GM23338 (cell line): ENCODE data around the gene ADAMTS13. TPM values are rescaled to one million over a fixed set of nuclear protein-coding genes. Genes with fewer than 3 reads are reported as not detected.

Experiments used
- ATAC-seq: fragments of 200-7000 bp; cut with Tn5 transposase; 3 replicates; pipeline ENCODE4 v1.9.1; 2020
- DNase-seq: peaks from one replicate; pipeline ENCODE4 v3.0.0-alpha.2; 2015; ENCODE audit warnings: low spot score
- H2AFZ ChIP-seq: fragments of 200-600 bp; sonication (generic); 2 replicates; pipeline ENCODE4 v1.8.0; 2016; ENCODE audit warnings: antibody characterized with exemption, mild to moderate bottlenecking, moderate library complexity
- H3F3A ChIP-seq: fragments of 200-600 bp; sonication (generic); replicated peaks from 2 replicates; pipeline ENCODE4 v1.8.0; 2017; ENCODE audit warnings: antibody characterized with exemption, mixed run types, low read depth
- H3K27ac ChIP-seq: fragments of 200-600 bp; sonication (generic); 2 replicates; pipeline ENCODE4 v1.6.1; 2016; ENCODE audit warnings: low read depth
- H3K27me3 ChIP-seq: fragments of 200-600 bp; sonication (generic); 2 replicates; pipeline ENCODE4 v1.8.0; 2016; ENCODE audit warnings: mild to moderate bottlenecking, mixed run types, moderate library complexity; ENCODE audit not compliant: insufficient read depth
- H3K36me3 ChIP-seq: fragments of 200-600 bp; sonication (generic); 2 replicates; pipeline ENCODE4 v1.8.0; 2016; ENCODE audit warnings: mild to moderate bottlenecking; ENCODE audit not compliant: insufficient read depth
- H3K4me1 ChIP-seq: fragments of 200-600 bp; sonication (generic); 2 replicates; pipeline ENCODE4 v1.8.0; 2016; ENCODE audit warnings: mild to moderate bottlenecking, moderate library complexity; ENCODE audit not compliant: insufficient read depth
- H3K4me2 ChIP-seq: fragments of 200-600 bp; sonication (generic); 2 replicates; pipeline ENCODE4 v1.7.1; 2017; ENCODE audit warnings: mixed run types
- H3K4me3 ChIP-seq: fragments of 200-600 bp; sonication (generic); 2 replicates; pipeline ENCODE4 v1.6.1; 2016; ENCODE audit warnings: mixed run types
- H3K79me2 ChIP-seq: fragments of 200-600 bp; sonication (generic); replicated peaks from 2 replicates; pipeline ENCODE4 v1.8.0; 2017; ENCODE audit warnings: mild to moderate bottlenecking; ENCODE audit not compliant: insufficient read depth
- H3K9me2 ChIP-seq: fragments of 200-600 bp; sonication (generic); 2 replicates; pipeline ENCODE4 v1.8.0; 2017; ENCODE audit not compliant: insufficient read depth
- H4K20me1 ChIP-seq: fragments of 200-600 bp; sonication (generic); replicated peaks from 2 replicates; pipeline ENCODE4 v1.8.0; 2017; ENCODE audit warnings: mild to moderate bottlenecking; ENCODE audit not compliant: insufficient read depth
- H3K27ac Mint-ChIP-seq: 2 replicates; pipeline ENCODE4 v1.8.0; 2020; ENCODE audit warnings: inconsistent platforms, mild to moderate bottlenecking, moderate library complexity, mixed read lengths
- H3K27me3 Mint-ChIP-seq: 3 replicates; pipeline ENCODE4 v1.8.0; 2022; ENCODE audit warnings: low read depth, mild to moderate bottlenecking, moderate library complexity, mixed read lengths, inconsistent platforms; ENCODE audit not compliant: insufficient read depth, poor library complexity
- H3K36me3 Mint-ChIP-seq: 3 replicates; pipeline ENCODE4 v1.8.0; 2021; ENCODE audit warnings: low read depth, mild to moderate bottlenecking, inconsistent platforms, moderate library complexity, mixed read lengths
- H3K4me1 Mint-ChIP-seq: 3 replicates; pipeline ENCODE4 v1.8.0; 2020; ENCODE audit warnings: mild to moderate bottlenecking, inconsistent platforms, mixed read lengths
- H3K4me3 Mint-ChIP-seq: 3 replicates; pipeline ENCODE4 v1.8.0; 2021; ENCODE audit warnings: moderate library complexity, mild to moderate bottlenecking, inconsistent platforms, mixed read lengths
- H3K9me3 Mint-ChIP-seq: 3 replicates; pipeline ENCODE4 v1.8.0; 2020; ENCODE audit warnings: moderate library complexity, mild to moderate bottlenecking, inconsistent platforms, mixed read lengths
- POLR2AphosphoS5 ChIP-seq: IDR thresholded peaks from 2 replicates; pipeline ENCODE4 v1.6.1; 2016; ENCODE audit warnings: antibody characterized with exemption, low read depth
- ZNF114 ChIP-seq: fragments of 250-450 bp; sonication (Bioruptor Pico); IDR thresholded peaks from 2 replicates; pipeline ENCODE4 v1.5.0; 2020; ENCODE audit warnings: mild to moderate bottlenecking, moderate library complexity
- polyA plus RNA-seq: library from polyadenylated mRNA; unstranded; fragments of >200 nt; fragmentation: Nextera tagmentation; extraction: Ambion mirVana; gene quantifications from 2 replicates; pipeline ENCODE4 v1.2.1, GENCODE V29; 2016
- total RNA-seq: library from RNA; depleted of rRNA; stranded (reverse); fragments of >200 nt; shearing (Covaris generic); gene quantifications from 2 replicates; pipeline ENCODE4 v1.2.3, GENCODE V29; 2014
- TF ChIP-seq, protein P1 (sequence below): fragments of 250-450 bp; sonication (Bioruptor Pico); IDR thresholded peaks from 2 replicates; pipeline ENCODE4 v1.5.0; 2020; ENCODE audit warnings: mild to moderate bottlenecking, moderate library complexity
- TF ChIP-seq, protein P2 (sequence below): IDR thresholded peaks from 2 replicates; pipeline ENCODE4 v1.6.1; 2016; ENCODE audit warnings: antibody characterized with exemption

The ADAMTS13 gene
- total and polyA plus RNA-seq, 2 experiments from 2014 or later, result 6.0 TPM

DNA sequence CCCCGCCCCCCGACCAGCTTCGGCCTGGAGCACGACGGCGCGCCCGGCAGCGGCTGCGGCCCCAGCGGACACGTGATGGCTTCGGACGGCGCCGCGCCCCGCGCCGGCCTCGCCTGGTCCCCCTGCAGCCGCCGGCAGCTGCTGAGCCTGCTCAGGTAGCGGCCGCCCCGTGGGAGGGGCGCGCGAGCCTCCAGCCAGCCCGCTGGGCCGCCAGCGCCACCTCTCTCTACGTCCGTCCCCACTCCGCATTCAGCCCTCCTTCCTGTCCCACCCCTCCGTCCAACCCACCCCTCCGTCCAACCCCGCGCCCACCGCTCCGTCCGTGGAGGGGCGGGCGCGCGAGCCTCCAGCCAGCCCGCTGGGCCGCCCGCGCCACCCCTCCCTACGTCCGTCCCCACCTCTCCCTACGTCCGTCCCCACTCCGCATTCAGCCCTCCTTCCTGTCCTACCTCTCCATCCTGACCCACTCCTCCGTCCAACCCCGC lies 6.5 kb downstream of the ADAMTS13 start:
- ATAC-seq (peak; percentile 64), DNase-seq (peak; percentile 85)
- Mint-ChIP-seq H3K4me1 (peaks cover 7% of the 10 kb centered on the region; the same call in 2 of the 3 replicates), H3K9me3 (peaks cover 15% of the 10 kb centered on the region; the same call in 2 of the 3 replicates), H3K36me3 (peaks cover 13% of the 10 kb centered on the region), H3K27me3 (peaks cover 18% of the 10 kb centered on the region), H3K27ac (no peak overlapping the region), H3K4me3 (peak overlapping the region; percentile 67; the same call in 2 of the 3 replicates)
- peaks cover 6% of the 10 kb centered on the region for H3F3A ChIP-seq
- H3K79me2 ChIP-seq, result no peaks in the 10 kb centered on the region
- H3K4me3 ChIP-seq, result peak overlapping the region; percentile 70; the same call in 1 of the 2 replicates
- H4K20me1 ChIP-seq, result no peaks in the 10 kb centered on the region
- no peak overlapping the region for H3K27ac ChIP-seq
- no peak overlapping the region for H2AFZ ChIP-seq
- peaks cover 4% of the 10 kb centered on the region; the same call in 1 of the 2 replicates for H3K4me1 ChIP-seq
- TF ChIP-seq, protein P1, sequence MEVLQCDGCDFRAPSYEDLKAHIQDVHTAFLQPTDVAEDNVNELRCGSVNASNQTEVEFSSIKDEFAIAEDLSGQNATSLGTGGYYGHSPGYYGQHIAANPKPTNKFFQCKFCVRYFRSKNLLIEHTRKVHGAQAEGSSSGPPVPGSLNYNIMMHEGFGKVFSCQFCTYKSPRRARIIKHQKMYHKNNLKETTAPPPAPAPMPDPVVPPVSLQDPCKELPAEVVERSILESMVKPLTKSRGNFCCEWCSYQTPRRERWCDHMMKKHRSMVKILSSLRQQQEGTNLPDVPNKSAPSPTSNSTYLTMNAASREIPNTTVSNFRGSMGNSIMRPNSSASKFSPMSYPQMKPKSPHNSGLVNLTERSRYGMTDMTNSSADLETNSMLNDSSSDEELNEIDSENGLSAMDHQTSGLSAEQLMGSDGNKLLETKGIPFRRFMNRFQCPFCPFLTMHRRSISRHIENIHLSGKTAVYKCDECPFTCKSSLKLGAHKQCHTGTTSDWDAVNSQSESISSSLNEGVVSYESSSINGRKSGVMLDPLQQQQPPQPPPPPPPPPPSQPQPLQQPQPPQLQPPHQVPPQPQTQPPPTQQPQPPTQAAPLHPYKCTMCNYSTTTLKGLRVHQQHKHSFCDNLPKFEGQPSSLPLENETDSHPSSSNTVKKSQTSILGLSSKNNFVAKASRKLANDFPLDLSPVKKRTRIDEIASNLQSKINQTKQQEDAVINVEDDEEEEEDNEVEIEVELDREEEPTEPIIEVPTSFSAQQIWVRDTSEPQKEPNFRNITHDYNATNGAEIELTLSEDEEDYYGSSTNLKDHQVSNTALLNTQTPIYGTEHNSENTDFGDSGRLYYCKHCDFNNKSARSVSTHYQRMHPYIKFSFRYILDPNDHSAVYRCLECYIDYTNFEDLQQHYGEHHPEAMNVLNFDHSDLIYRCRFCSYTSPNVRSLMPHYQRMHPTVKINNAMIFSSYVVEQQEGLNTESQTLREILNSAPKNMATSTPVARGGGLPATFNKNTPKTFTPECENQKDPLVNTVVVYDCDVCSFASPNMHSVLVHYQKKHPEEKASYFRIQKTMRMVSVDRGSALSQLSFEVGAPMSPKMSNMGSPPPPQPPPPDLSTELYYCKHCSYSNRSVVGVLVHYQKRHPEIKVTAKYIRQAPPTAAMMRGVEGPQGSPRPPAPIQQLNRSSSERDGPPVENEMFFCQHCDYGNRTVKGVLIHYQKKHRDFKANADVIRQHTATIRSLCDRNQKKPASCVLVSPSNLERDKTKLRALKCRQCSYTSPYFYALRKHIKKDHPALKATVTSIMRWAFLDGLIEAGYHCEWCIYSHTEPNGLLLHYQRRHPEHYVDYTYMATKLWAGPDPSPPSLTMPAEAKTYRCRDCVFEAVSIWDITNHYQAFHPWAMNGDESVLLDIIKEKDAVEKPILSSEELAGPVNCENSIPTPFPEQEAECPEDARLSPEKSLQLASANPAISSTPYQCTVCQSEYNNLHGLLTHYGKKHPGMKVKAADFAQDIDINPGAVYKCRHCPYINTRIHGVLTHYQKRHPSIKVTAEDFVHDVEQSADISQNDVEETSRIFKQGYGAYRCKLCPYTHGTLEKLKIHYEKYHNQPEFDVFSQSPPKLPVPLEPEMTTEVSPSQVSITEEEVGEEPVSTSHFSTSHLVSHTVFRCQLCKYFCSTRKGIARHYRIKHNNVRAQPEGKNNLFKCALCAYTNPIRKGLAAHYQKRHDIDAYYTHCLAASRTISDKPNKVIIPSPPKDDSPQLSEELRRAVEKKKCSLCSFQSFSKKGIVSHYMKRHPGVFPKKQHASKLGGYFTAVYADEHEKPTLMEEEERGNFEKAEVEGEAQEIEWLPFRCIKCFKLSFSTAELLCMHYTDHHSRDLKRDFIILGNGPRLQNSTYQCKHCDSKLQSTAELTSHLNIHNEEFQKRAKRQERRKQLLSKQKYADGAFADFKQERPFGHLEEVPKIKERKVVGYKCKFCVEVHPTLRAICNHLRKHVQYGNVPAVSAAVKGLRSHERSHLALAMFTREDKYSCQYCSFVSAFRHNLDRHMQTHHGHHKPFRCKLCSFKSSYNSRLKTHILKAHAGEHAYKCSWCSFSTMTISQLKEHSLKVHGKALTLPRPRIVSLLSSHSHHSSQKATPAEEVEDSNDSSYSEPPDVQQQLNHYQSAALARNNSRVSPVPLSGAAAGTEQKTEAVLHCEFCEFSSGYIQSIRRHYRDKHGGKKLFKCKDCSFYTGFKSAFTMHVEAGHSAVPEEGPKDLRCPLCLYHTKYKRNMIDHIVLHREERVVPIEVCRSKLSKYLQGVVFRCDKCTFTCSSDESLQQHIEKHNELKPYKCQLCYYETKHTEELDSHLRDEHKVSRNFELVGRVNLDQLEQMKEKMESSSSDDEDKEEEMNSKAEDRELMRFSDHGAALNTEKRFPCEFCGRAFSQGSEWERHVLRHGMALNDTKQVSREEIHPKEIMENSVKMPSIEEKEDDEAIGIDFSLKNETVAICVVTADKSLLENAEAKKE (CRISPR knock-in tag), result no peak
- 0 out of 2 replicates have a peak, but pooled peaks have one; percentile 19 for TF ChIP-seq POLR2AphosphoS5
- H3K27me3 ChIP-seq, result peaks cover 6% of the 10 kb centered on the region
- H3K9me2 ChIP-seq, result no peaks in the 10 kb centered on the region
- no peaks in the 10 kb centered on the region for H3K36me3 ChIP-seq
- H3K4me2 ChIP-seq, result no peak overlapping the region; the same call in 1 of the 2 replicates

DNA sequence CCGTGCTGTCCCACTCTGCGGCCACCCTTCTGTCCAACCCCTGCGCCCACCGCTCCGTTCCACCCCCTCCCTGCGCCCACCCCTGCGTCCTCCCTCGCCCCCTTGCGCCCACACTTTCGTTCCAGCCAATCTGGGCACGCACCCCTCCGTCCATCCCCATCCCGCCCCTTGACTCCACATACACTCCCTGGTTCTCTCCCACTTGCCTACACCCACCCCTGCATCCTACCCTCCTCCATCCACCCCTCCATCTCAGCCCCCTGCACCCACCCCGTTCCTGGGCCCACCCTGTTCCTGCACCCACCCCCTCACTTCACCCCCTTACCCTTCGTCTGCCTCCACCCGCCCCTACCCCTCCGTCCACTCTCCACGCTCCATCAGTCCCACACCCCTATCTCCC lies 7.0 kb downstream of the ADAMTS13 start:
- peak; percentile 80 for DNase-seq
- Mint-ChIP-seq H3K36me3 (peaks cover 13% of the 10 kb centered on the region), H3K27ac (no peak overlapping the region), H3K4me3 (peak overlapping the region; percentile 67; the same call in 2 of the 3 replicates), H3K4me1 (peaks cover 7% of the 10 kb centered on the region; the same call in 2 of the 3 replicates), H3K27me3 (peaks cover 18% of the 10 kb centered on the region), H3K9me3 (peaks cover 15% of the 10 kb centered on the region; the same call in 2 of the 3 replicates)
- Histone ChIP-seq H3F3A (peaks cover 6% of the 10 kb centered on the region), H3K27ac (no peak overlapping the region), H3K4me1 (peaks cover 4% of the 10 kb centered on the region; the same call in 1 of the 2 replicates), H3K4me3 (peak overlapping the region; percentile 70), H3K27me3 (peaks cover 6% of the 10 kb centered on the region), H3K79me2 (no peaks in the 10 kb centered on the region), H4K20me1 (no peaks in the 10 kb centered on the region), H3K9me2 (no peaks in the 10 kb centered on the region), H2AFZ (no peak overlapping the region; the same call in 1 of the 2 replicates), H3K4me2 (peak overlapping the region; percentile 80), H3K36me3 (no peaks in the 10 kb centered on the region)
- ATAC-seq, result peak; percentile 29
- TF ChIP-seq, protein P2, sequence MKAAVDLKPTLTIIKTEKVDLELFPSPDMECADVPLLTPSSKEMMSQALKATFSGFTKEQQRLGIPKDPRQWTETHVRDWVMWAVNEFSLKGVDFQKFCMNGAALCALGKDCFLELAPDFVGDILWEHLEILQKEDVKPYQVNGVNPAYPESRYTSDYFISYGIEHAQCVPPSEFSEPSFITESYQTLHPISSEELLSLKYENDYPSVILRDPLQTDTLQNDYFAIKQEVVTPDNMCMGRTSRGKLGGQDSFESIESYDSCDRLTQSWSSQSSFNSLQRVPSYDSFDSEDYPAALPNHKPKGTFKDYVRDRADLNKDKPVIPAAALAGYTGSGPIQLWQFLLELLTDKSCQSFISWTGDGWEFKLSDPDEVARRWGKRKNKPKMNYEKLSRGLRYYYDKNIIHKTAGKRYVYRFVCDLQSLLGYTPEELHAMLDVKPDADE, result no peak
- no peak for TF ChIP-seq ZNF114
- TF ChIP-seq, protein P1 (CRISPR knock-in tag), result no peak
